DMS53 treated with DMSO at 0.1 percent for 48 hours (cell line): Measurements from ENCODE around the gene KRTAP4-9.
"Not testable (repeated sequence)": the region's sequence is repeated elsewhere in the genome, so short reads cannot be mapped to it uniquely, and the experiment has no call there.

Experiments used
- DNase-seq: peaks from one replicate; lab custom pipeline; 2025; ENCODE audit not compliant: unreplicated experiment; lab: John Stamatoyannopoulos, UW

Gene KRTAP4-9

GRCh38 chr17:41105347-41105746 is at the start of gene KRTAP4-9:
TSS of gene KRTAP4-9 (plus strand) at chr17:41105389. CDS start at chr17:41105389, 0 bp downstream.
- DNase-seq, result not testable (repeated sequence)

- DNase-seq, result no peak
Observed at GRCh38 chr17:41057547-41057946, 47.6 kb upstream of the KRTAP4-9 start.

GRCh38 chr17:41058741-41059140 is 46.4 kb upstream of the KRTAP4-9 start:
- DNase-seq, result no peak

GRCh38 chr17:41059276-41060051 is 45.7 kb upstream of the KRTAP4-9 start:
- DNase-seq, result not testable (repeated sequence)

- no peak for DNase-seq
Observed at GRCh38 chr17:41060052-41060604, 45.1 kb upstream of the KRTAP4-9 start, which contains the start of gene KRTAP2-3. TSS of gene KRTAP2-3 (minus strand) at chr17:41060114. CDS start at chr17:41060050, 64 bp downstream.

GRCh38 chr17:41061964-41062363 is 43.2 kb upstream of the KRTAP4-9 start:
- DNase-seq, result no peak

GRCh38 chr17:41063449-41063848 is 41.7 kb upstream of the KRTAP4-9 start:
- DNase-seq, result no peak

GRCh38 chr17:41064301-41064700 is 40.9 kb upstream of the KRTAP4-9 start:
- no peak for DNase-seq

GRCh38 chr17:41065016-41065689 is 40.0 kb upstream of the KRTAP4-9 start:
- DNase-seq, result not testable (repeated sequence)

- DNase-seq, result no peak
Observed at GRCh38 chr17:41065829-41066624, 39.2 kb upstream of the KRTAP4-9 start, which contains the start of gene KRTAP2-4. TSS of gene KRTAP2-4 (minus strand) at chr17:41065879. CDS start at chr17:41065845, 34 bp downstream.

- no peak for DNase-seq
Observed at GRCh38 chr17:41067281-41067680, 37.9 kb upstream of the KRTAP4-9 start.

- DNase-seq, result no peak
Observed at GRCh38 chr17:41069031-41069430, 36.2 kb upstream of the KRTAP4-9 start.

GRCh38 chr17:41071606-41072360 is 33.4 kb upstream of the KRTAP4-9 start:
- peak; percentile 6 for DNase-seq

GRCh38 chr17:41073676-41074075 is 31.5 kb upstream of the KRTAP4-9 start:
- DNase-seq, result no peak

GRCh38 chr17:41076788-41077187 is 28.4 kb upstream of the KRTAP4-9 start:
- DNase-seq, result no peak

- no peak for DNase-seq
Observed at GRCh38 chr17:41082626-41083025, 22.6 kb upstream of the KRTAP4-9 start.

GRCh38 chr17:41083427-41083826 is 21.8 kb upstream of the KRTAP4-9 start:
- DNase-seq, result not testable (repeated sequence)

- not testable (repeated sequence) for DNase-seq
Observed at GRCh38 chr17:41084100-41084856, 20.9 kb upstream of the KRTAP4-9 start, which contains the start of gene KRTAP4-7. TSS of gene KRTAP4-7 (plus strand) at chr17:41084150. CDS start at chr17:41084207, 57 bp downstream.

GRCh38 chr17:41088760-41089352 is 16.3 kb upstream of the KRTAP4-9 start:
- not testable (repeated sequence) for DNase-seq
